ENCODE results near the gene SYNDIG1.

DNA sequence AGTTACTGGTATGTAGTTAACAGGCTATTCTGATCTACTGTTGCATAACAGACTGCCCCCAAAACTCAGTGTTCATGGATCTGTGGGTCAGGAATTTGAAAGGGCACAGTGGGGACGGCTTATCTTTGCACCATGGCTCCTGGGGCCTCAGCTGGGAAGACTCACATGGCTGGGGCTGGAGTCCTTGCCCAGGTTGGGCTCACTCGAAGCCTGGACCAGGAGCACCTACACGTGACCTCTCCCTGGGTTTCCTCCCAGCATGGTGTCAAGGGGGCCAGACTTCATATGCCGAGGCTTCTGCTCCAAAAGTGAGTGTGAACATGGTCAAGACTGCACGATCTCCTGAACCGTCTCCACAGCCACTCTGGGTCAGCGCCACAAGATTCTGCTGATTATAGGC lies 11.7 kb downstream of the SYNDIG1 start:
- TF ChIP-seq POLR2A (IDR thresholded peaks at IDR 0.05; ENCODE audit: low read length) = no peak
- no peak for TF ChIP-seq GATA1 (IDR thresholded peaks at IDR 0.05; ENCODE audit: low read depth, low read length)
